ENCODE data around the gene CBFA2T3. TPM values are rescaled to one million over a fixed set of nuclear protein-coding genes. Genes with fewer than 3 reads are reported as not detected.

Gene CBFA2T3
- total RNA-seq, 1 donor from 2014 or later: 32.8 TPM

GRCh38 chr16:88866151-88866920 lies 110.7 kb downstream of the CBFA2T3 start, which contains the start of gene PABPN1L:
PABPN1L (minus strand) TSS chr16:88866660; CDS start chr16:88866606, 54 bp downstream.
- intact Hi-C loops (cut with DNase I): no loop called here
- no peaks in the 10 kb centered on the region for H3K4me1 ChIP-seq
- no peaks in the 10 kb centered on the region for H3K27me3 ChIP-seq
- H3K4me3 ChIP-seq: no peak within 1 kb of the TSS
- DNase-seq (ENCODE audit: low spot score in 2 of 2): no peak
- H3K36me3 ChIP-seq: peaks cover 15 to 21% of the 10 kb centered on the region in 2 donors
- TF ChIP-seq CTCF (IDR thresholded peaks at IDR 0.05): no peak
- H3K9me3 ChIP-seq: no peaks in the 10 kb centered on the region
- H3K27ac ChIP-seq: no peak within 1 kb of the TSS

- intact Hi-C loops (cut with DNase I): no loop called here
These were observed 111.3 kb downstream of the CBFA2T3 start for GRCh38 chr16:88865742-88866141.

GRCh38 chr16:88865310-88865709 lies 111.7 kb downstream of the CBFA2T3 start:
- peaks cover 25 to 31% of the 10 kb centered on the region in 2 donors for H3K36me3 ChIP-seq
- intact Hi-C loops (cut with DNase I): no loop called here
- DNase-seq (ENCODE audit: low spot score in 2 of 2): no peak
- no peak for TF ChIP-seq CTCF (IDR thresholded peaks at IDR 0.05)
- no peaks in the 10 kb centered on the region for H3K4me1 ChIP-seq
- no peaks in the 10 kb centered on the region for H3K9me3 ChIP-seq
- H3K4me3 ChIP-seq: no peak overlapping the region
- H3K27me3 ChIP-seq: no peaks in the 10 kb centered on the region
- no peak overlapping the region for H3K27ac ChIP-seq

More at GRCh38 chr16:88865742-88866141, 111.3 kb downstream of the CBFA2T3 start:
- H3K4me1 ChIP-seq: no peaks in the 10 kb centered on the region
- H3K36me3 ChIP-seq: peaks cover 21 to 27% of the 10 kb centered on the region in 2 donors
- TF ChIP-seq CTCF (IDR thresholded peaks at IDR 0.05): no peak
- no peaks in the 10 kb centered on the region for H3K27me3 ChIP-seq
- H3K27ac ChIP-seq: no peak overlapping the region
- H3K9me3 ChIP-seq: no peaks in the 10 kb centered on the region
- no peak for DNase-seq (ENCODE audit: low spot score in 2 of 2)
- H3K4me3 ChIP-seq: no peak overlapping the region

- intact Hi-C loops (cut with DNase I): no loop called here
- H3K27ac ChIP-seq: no peak overlapping the region
These were observed 112.5 kb downstream of the CBFA2T3 start for GRCh38 chr16:88864521-88864920.

GRCh38 chr16:88864099-88864498 lies 112.9 kb downstream of the CBFA2T3 start:
- intact Hi-C loops (cut with DNase I): no loop called here
- H3K27me3 ChIP-seq: no peaks in the 10 kb centered on the region
- no peak for DNase-seq (ENCODE audit: low spot score in 2 of 2)
- no peak overlapping the region for H3K27ac ChIP-seq
- H3K4me3 ChIP-seq: no peak overlapping the region
- H3K4me1 ChIP-seq: no peaks in the 10 kb centered on the region
- no peak for TF ChIP-seq CTCF (IDR thresholded peaks at IDR 0.05)
- no peaks in the 10 kb centered on the region for H3K9me3 ChIP-seq
- H3K36me3 ChIP-seq: peaks cover 37 to 43% of the 10 kb centered on the region in 2 donors

More at GRCh38 chr16:88864521-88864920, 112.5 kb downstream of the CBFA2T3 start:
- Histone ChIP-seq H3K4me1 (no peaks in the 10 kb centered on the region), H3K9me3 (no peaks in the 10 kb centered on the region), H3K27me3 (no peaks in the 10 kb centered on the region), H3K36me3 (peaks cover 33 to 39% of the 10 kb centered on the region in 2 donors), H3K4me3 (no peak overlapping the region)
- TF ChIP-seq CTCF (IDR thresholded peaks at IDR 0.05): no peak
- DNase-seq (ENCODE audit: low spot score in 2 of 2): no peak
